Measurements from ENCODE around the gene ACKR3. TPM values are rescaled to one million over a fixed set of nuclear protein-coding genes. Genes with fewer than 3 reads are reported as not detected.

Gene ACKR3
- total and polyA plus RNA-seq, 4 experiments from 2014 or later: 3.7 to 4.5 (median 4.2) TPM

GRCh38 chr2:236552581-236553363 is 16.9 kb upstream of the ACKR3 start:
- POLR2A ChIA-PET (ENCODE audit: partially characterized antibody): interaction anchor here (4.0 kb wide), 1 partner anchor 16 kb away, joined by 27 read pairs; no protein-coding TSS in a partner anchor
- H3K36me3 Mint-ChIP-seq: peaks cover 12 to 28% of the 10 kb centered on the region in 2 donors
- no peaks in the 10 kb centered on the region for H3K36me3 ChIP-seq (ENCODE audit: insufficient read depth, low read length)
- no peak overlapping the region for H3K27ac ChIP-seq (ENCODE audit: low read depth, low read length)
- peak overlapping the region in 6 of 8 donors; percentile 7 to 70 (median 42) for H3K4me3 Mint-ChIP-seq
- H3K4me3 ChIP-seq (ENCODE audit: low read length in 2 of 2): no peak overlapping the region
- no peak for DNase-seq
- H3K27me3 ChIP-seq (ENCODE audit: insufficient read depth, low read length): no peaks in the 10 kb centered on the region
- CTCF ChIA-PET (ENCODE audit: partially characterized antibody): interaction anchor here (2.5 to 4.6 kb wide), 3 partner anchors 16 to 40 kb away, joined by 7 to 40 read pairs (median 20); partner anchors contain the start of gene ACKR3
- intact Hi-C loops (cut with micrococcal nuclease): no loop called here
- no peaks in the 10 kb centered on the region for H3K9me3 ChIP-seq (ENCODE audit: control insufficient read depth in 1 of 2, low read length in 2 of 2)
- peak overlapping the region in 6 of 7 donors; percentile 55 to 84 (median 81) for H3K27ac Mint-ChIP-seq
- H3K9me3 Mint-ChIP-seq: peaks cover 2 to 18% (median 14%) of the 10 kb centered on the region in 8 donors
- H3K4me1 ChIP-seq (ENCODE audit: insufficient read depth, low read length): peaks cover 72% of the 10 kb centered on the region
- no peaks in the 10 kb centered on the region for H3K27me3 Mint-ChIP-seq
- peaks cover 65 to 94% (median 81%) of the 10 kb centered on the region in 4 donors for H3K4me1 Mint-ChIP-seq

GRCh38 chr2:236553522-236553921 is 16.1 kb upstream of the ACKR3 start:
- Histone ChIP-seq H3K4me3 (ENCODE audit: low read length in 2 of 2) (no peak overlapping the region), H3K36me3 (ENCODE audit: insufficient read depth, low read length) (no peaks in the 10 kb centered on the region), H3K27ac (ENCODE audit: low read depth, low read length) (no peak overlapping the region), H3K9me3 (ENCODE audit: control insufficient read depth in 1 of 2, low read length in 2 of 2) (no peaks in the 10 kb centered on the region), H3K4me1 (ENCODE audit: insufficient read depth, low read length) (peaks cover 71% of the 10 kb centered on the region), H3K27me3 (ENCODE audit: insufficient read depth, low read length) (no peaks in the 10 kb centered on the region)
- Mint-ChIP-seq H3K9me3 (peaks cover 2 to 18% (median 14%) of the 10 kb centered on the region in 8 donors), H3K36me3 (peaks cover 15 to 28% of the 10 kb centered on the region in 2 donors), H3K27me3 (no peaks in the 10 kb centered on the region), H3K27ac (peak overlapping the region in 2 of 7 donors; percentile 77 to 82), H3K4me1 (peaks cover 62 to 94% (median 79%) of the 10 kb centered on the region in 4 donors), H3K4me3 (peak overlapping the region in 3 of 8 donors; percentile 21 to 55 (median 46))
- DNase-seq: no peak
- ChIA-PET CTCF (ENCODE audit: partially characterized antibody) (interaction anchor here (1.6 to 4.6 kb wide), 5 partner anchors 8 to 41 kb away, joined by 4 to 40 read pairs (median 7); partner anchors contain the start of gene ACKR3), POLR2A (ENCODE audit: partially characterized antibody) (interaction anchor here (1.8 to 4.0 kb wide), 3 partner anchors 7 to 532 kb away, joined by 4 to 27 read pairs (median 17); partner anchors contain the start of gene COPS8)
- intact Hi-C loops (cut with micrococcal nuclease): no loop called here

GRCh38 chr2:236554629-236555282 is 14.9 kb upstream of the ACKR3 start:
- H3K27me3 ChIP-seq (ENCODE audit: insufficient read depth, low read length): no peaks in the 10 kb centered on the region
- intact Hi-C loops (cut with micrococcal nuclease): loop anchor here (2.0 kb wide), 1 partner anchor 18 kb away; no protein-coding TSS in a partner anchor
- Mint-ChIP-seq H3K36me3 (peaks cover 15 to 28% of the 10 kb centered on the region in 2 donors), H3K27ac (peak overlapping the region; percentile 13 to 84 (median 71)), H3K4me1 (peaks cover 60 to 92% (median 75%) of the 10 kb centered on the region in 4 donors), H3K4me3 (peak overlapping the region in 7 of 8 donors; percentile 2 to 68 (median 52)), H3K9me3 (peaks cover 2 to 18% (median 14%) of the 10 kb centered on the region in 8 donors), H3K27me3 (no peaks in the 10 kb centered on the region)
- no peaks in the 10 kb centered on the region for H3K9me3 ChIP-seq (ENCODE audit: control insufficient read depth in 1 of 2, low read length in 2 of 2)
- H3K4me1 ChIP-seq (ENCODE audit: insufficient read depth, low read length): peaks cover 69% of the 10 kb centered on the region
- H3K4me3 ChIP-seq (ENCODE audit: low read length in 2 of 2): no peak overlapping the region
- DNase-seq: peak in 1 of 5 donors; percentile 62
- H3K27ac ChIP-seq (ENCODE audit: low read depth, low read length): no peak overlapping the region
- ChIA-PET POLR2A (ENCODE audit: partially characterized antibody) (interaction anchor here (1.1 to 4.0 kb wide), 5 partner anchors 9 to 531 kb away, joined by 3 to 27 read pairs (median 5); partner anchors contain the start of genes ACKR3 and COPS8), CTCF (ENCODE audit: partially characterized antibody) (interaction anchor here (1.1 to 4.6 kb wide), 7 partner anchors 9 to 211 kb away, joined by 3 to 40 read pairs (median 5); partner anchors contain the start of gene ACKR3)
- no peaks in the 10 kb centered on the region for H3K36me3 ChIP-seq (ENCODE audit: insufficient read depth, low read length)

- Mint-ChIP-seq H3K4me1 (peaks cover 55 to 88% (median 73%) of the 10 kb centered on the region in 4 donors), H3K4me3 (peak overlapping the region in 3 of 8 donors; percentile 52 to 65 (median 59)), H3K27ac (peak overlapping the region in 6 of 7 donors; percentile 20 to 84 (median 74)), H3K36me3 (peaks cover 15 to 28% of the 10 kb centered on the region in 2 donors), H3K27me3 (no peaks in the 10 kb centered on the region), H3K9me3 (peaks cover 2 to 18% (median 14%) of the 10 kb centered on the region in 8 donors)
- Histone ChIP-seq H3K4me3 (ENCODE audit: low read length in 2 of 2) (no peak overlapping the region), H3K27me3 (ENCODE audit: insufficient read depth, low read length) (no peaks in the 10 kb centered on the region), H3K36me3 (ENCODE audit: insufficient read depth, low read length) (no peaks in the 10 kb centered on the region), H3K4me1 (ENCODE audit: insufficient read depth, low read length) (peaks cover 62% of the 10 kb centered on the region), H3K9me3 (ENCODE audit: control insufficient read depth in 1 of 2, low read length in 2 of 2) (no peaks in the 10 kb centered on the region), H3K27ac (ENCODE audit: low read depth, low read length) (no peak overlapping the region)
- DNase-seq: no peak
- POLR2A ChIA-PET (ENCODE audit: partially characterized antibody): interaction anchor here (1.1 to 4.0 kb wide), 5 partner anchors 9 to 530 kb away, joined by 3 to 27 read pairs (median 5); partner anchors contain the start of genes ACKR3 and COPS8
- CTCF ChIA-PET (ENCODE audit: partially characterized antibody): interaction anchor here (1.4 to 4.6 kb wide), 4 partner anchors 10 to 212 kb away, joined by 3 to 40 read pairs (median 12); partner anchors contain the start of gene ACKR3
- intact Hi-C loops (cut with micrococcal nuclease): loop anchor here (2.0 kb wide), 1 partner anchor 19 kb away; no protein-coding TSS in a partner anchor
These were observed 14.1 kb upstream of the ACKR3 start for GRCh38 chr2:236555481-236555880.

GRCh38 chr2:236557306-236558030 is 12.2 kb upstream of the ACKR3 start:
- intact Hi-C loops (cut with micrococcal nuclease): no loop called here
- H3K27me3 ChIP-seq (ENCODE audit: insufficient read depth, low read length): no peaks in the 10 kb centered on the region
- H3K27ac ChIP-seq (ENCODE audit: low read depth, low read length): no peak overlapping the region
- Mint-ChIP-seq H3K27ac (peak overlapping the region in 3 of 7 donors; percentile 9 to 79 (median 46)), H3K4me1 (peaks cover 41 to 68% (median 58%) of the 10 kb centered on the region in 4 donors), H3K36me3 (peaks cover 28 to 40% of the 10 kb centered on the region in 2 donors), H3K9me3 (peaks cover 2 to 18% (median 14%) of the 10 kb centered on the region in 8 donors), H3K4me3 (peak overlapping the region in 1 of 8 donors; percentile 47), H3K27me3 (no peaks in the 10 kb centered on the region)
- CTCF ChIA-PET (ENCODE audit: partially characterized antibody): interaction anchor here (1.4 to 4.6 kb wide), 2 partner anchors 9 to 12 kb away, joined by 3 to 40 read pairs; partner anchors contain the start of gene ACKR3
- no peak for DNase-seq
- no peaks in the 10 kb centered on the region for H3K9me3 ChIP-seq (ENCODE audit: control insufficient read depth in 1 of 2, low read length in 2 of 2)
- H3K4me3 ChIP-seq (ENCODE audit: low read length in 2 of 2): no peak overlapping the region
- H3K36me3 ChIP-seq (ENCODE audit: insufficient read depth, low read length): peaks cover 2% of the 10 kb centered on the region
- POLR2A ChIA-PET (ENCODE audit: partially characterized antibody): no interaction called here
- peaks cover 42% of the 10 kb centered on the region for H3K4me1 ChIP-seq (ENCODE audit: insufficient read depth, low read length)

- Histone ChIP-seq H3K27me3 (ENCODE audit: insufficient read depth, low read length) (no peaks in the 10 kb centered on the region), H3K9me3 (ENCODE audit: control insufficient read depth in 1 of 2, low read length in 2 of 2) (no peaks in the 10 kb centered on the region), H3K27ac (ENCODE audit: low read depth, low read length) (no peak overlapping the region), H3K4me3 (ENCODE audit: low read length in 2 of 2) (no peak overlapping the region), H3K36me3 (ENCODE audit: insufficient read depth, low read length) (peaks cover 8% of the 10 kb centered on the region), H3K4me1 (ENCODE audit: insufficient read depth, low read length) (peaks cover 39% of the 10 kb centered on the region)
- Mint-ChIP-seq H3K4me3 (peak overlapping the region in 1 of 8 donors; percentile 47), H3K36me3 (peaks cover 28 to 42% of the 10 kb centered on the region in 2 donors), H3K27ac (peak overlapping the region in 3 of 7 donors; percentile 46 to 85 (median 79)), H3K4me1 (peaks cover 38 to 63% (median 53%) of the 10 kb centered on the region in 4 donors), H3K9me3 (peaks cover 2 to 18% (median 14%) of the 10 kb centered on the region in 8 donors), H3K27me3 (no peaks in the 10 kb centered on the region)
- intact Hi-C loops (cut with micrococcal nuclease): no loop called here
- POLR2A ChIA-PET (ENCODE audit: partially characterized antibody): interaction anchor here (0.6 to 1.8 kb wide), 2 partner anchors 11 to 78 kb away, joined by 3 to 6 read pairs; partner anchors contain the start of gene ACKR3
- CTCF ChIA-PET (ENCODE audit: partially characterized antibody): interaction anchor here (1.4 kb wide), 1 partner anchor 10 kb away, joined by 3 read pairs; no protein-coding TSS in a partner anchor
- no peak for DNase-seq
These were observed 11.6 kb upstream of the ACKR3 start for GRCh38 chr2:236558036-236558435.

Data from CD4-positive, alpha-beta memory T cell (primary cell).